SK-N-SH treated with all-trans-retinoic acid at 6 μM for 48 hours (cell line): ENCODE results near the gene PTPRO.
"Not testable (repeated sequence)": the region's sequence is repeated elsewhere in the genome, so short reads cannot be mapped to it uniquely, and the experiment has no call there.

Source experiments
- ATAC-seq: fragments of 200-7000 bp; cut with Tn5 transposase; 3 replicates; pipeline ENCODE4 v1.9.1; 2020; ENCODE audit warnings: mild to moderate bottlenecking, moderate library complexity
- ARNTL ChIP-seq: fragments of 450-650 bp; formaldehyde crosslinking; IDR thresholded peaks from 2 replicates; pipeline ENCODE4 v1.5.0; 2020; ENCODE audit warnings: low read depth, mild to moderate bottlenecking, moderate library complexity, borderline replicate concordance
- BACH2 ChIP-seq: fragments of 250-450 bp; sonication (Bioruptor Pico); IDR thresholded peaks from 2 replicates; pipeline ENCODE4 v1.9.0; 2021; ENCODE audit warnings: mild to moderate bottlenecking, borderline replicate concordance
- CREB5 ChIP-seq: fragments of 250-450 bp; sonication (Bioruptor Pico); IDR thresholded peaks from 2 replicates; pipeline ENCODE4 v1.5.1; 2020; ENCODE audit warnings: low read depth, mild to moderate bottlenecking, moderate library complexity
- CSDC2 ChIP-seq: fragments of 250-450 bp; sonication (Bioruptor Pico); IDR thresholded peaks from 2 replicates; pipeline ENCODE4 v1.5.0; 2020; ENCODE audit warnings: mild to moderate bottlenecking, moderate library complexity
- CSRNP3 ChIP-seq: fragments of 250-450 bp; sonication (Bioruptor Pico); IDR thresholded peaks from 2 replicates; pipeline ENCODE4 v1.5.1; 2021; ENCODE audit warnings: mild to moderate bottlenecking, moderate library complexity
- ESRRG ChIP-seq: fragments of 250-450 bp; sonication (Bioruptor Pico); IDR thresholded peaks from 2 replicates; pipeline ENCODE4 v1.6.1; 2021; ENCODE audit warnings: mild to moderate bottlenecking
- GLIS3 ChIP-seq: fragments of 250-450 bp; sonication (Bioruptor Pico); IDR thresholded peaks from 2 replicates; pipeline ENCODE4 v1.5.0; 2020; ENCODE audit warnings: mild to moderate bottlenecking, moderate library complexity
- ISL1 ChIP-seq: fragments of 250-450 bp; sonication (Bioruptor Pico); IDR thresholded peaks from 2 replicates; pipeline ENCODE4 v2.1.2; 2022; ENCODE audit warnings: mild to moderate bottlenecking, moderate library complexity
- OSR1 ChIP-seq: fragments of 250-450 bp; sonication (Bioruptor Pico); IDR thresholded peaks from 2 replicates; pipeline ENCODE4 v1.8.0; 2022; ENCODE audit warnings: moderate library complexity, mild to moderate bottlenecking, inconsistent platforms
- PATZ1 ChIP-seq: fragments of 250-450 bp; sonication (Bioruptor Pico); IDR thresholded peaks from 2 replicates; pipeline ENCODE4 v1.8.0; 2020; ENCODE audit warnings: mild to moderate bottlenecking, moderate library complexity, borderline replicate concordance
- POU6F1 ChIP-seq: fragments of 250-450 bp; sonication (Bioruptor Pico); IDR thresholded peaks from 2 replicates; pipeline ENCODE4 v1.8.0; 2021; ENCODE audit warnings: low read depth, mild to moderate bottlenecking, moderate library complexity, borderline replicate concordance
- PPARA ChIP-seq: fragments of 250-450 bp; sonication (Bioruptor Pico); IDR thresholded peaks from 2 replicates; pipeline ENCODE4 v1.5.0; 2020; ENCODE audit warnings: mild to moderate bottlenecking, borderline replicate concordance
- SNAI2 ChIP-seq: fragments of 250-450 bp; sonication (Bioruptor Pico); IDR thresholded peaks from 2 replicates; pipeline ENCODE4 v1.5.0; 2020; ENCODE audit warnings: mild to moderate bottlenecking, moderate library complexity
- TCF4 ChIP-seq: fragments of 250-450 bp; sonication (Bioruptor Pico); IDR thresholded peaks from 2 replicates; pipeline ENCODE4 v1.8.0; 2021; ENCODE audit warnings: mild to moderate bottlenecking, moderate library complexity, borderline replicate concordance
- TOX ChIP-seq: fragments of 250-450 bp; sonication (Bioruptor Pico); IDR thresholded peaks from 2 replicates; pipeline ENCODE4 v1.8.0; 2021; ENCODE audit warnings: mild to moderate bottlenecking, moderate library complexity, borderline replicate concordance
- ZC3H10 ChIP-seq: fragments of 250-450 bp; sonication (Bioruptor Pico); IDR thresholded peaks from 2 replicates; pipeline ENCODE4 v1.5.1; 2021; ENCODE audit warnings: mild to moderate bottlenecking, moderate library complexity
- ZFP3 ChIP-seq: fragments of 250-450 bp; sonication (Bioruptor Pico); IDR thresholded peaks from 2 replicates; pipeline ENCODE4 v1.5.0; 2020; ENCODE audit warnings: mild to moderate bottlenecking, moderate library complexity
- ZFP30 ChIP-seq: fragments of 450-650 bp; formaldehyde crosslinking; IDR thresholded peaks from 2 replicates; pipeline ENCODE4 v1.5.0; 2022; ENCODE audit warnings: mild to moderate bottlenecking, moderate library complexity
- ZNF565 ChIP-seq: fragments of 450-650 bp; formaldehyde crosslinking; conservative IDR thresholded peaks from 2 replicates; pipeline ENCODE4 v1.5.0; 2020; ENCODE audit warnings: low read depth, mild to moderate bottlenecking, moderate library complexity
- ZNF70 ChIP-seq: fragments of 450-650 bp; formaldehyde crosslinking; IDR thresholded peaks from 2 replicates; pipeline ENCODE4 v1.5.0; 2020; ENCODE audit warnings: mild to moderate bottlenecking, moderate library complexity
- ZNF8 ChIP-seq: fragments of 450-650 bp; formaldehyde crosslinking; IDR thresholded peaks from 2 replicates; pipeline ENCODE4 v1.5.0; 2020; ENCODE audit warnings: mild to moderate bottlenecking, moderate library complexity

The PTPRO gene

GRCh38 chr12:15608406-15608805, 286.1 kb downstream of the PTPRO start:
- no peak for ATAC-seq
- TF ChIP-seq POU6F1, result no peak
- TF ChIP-seq, all 23 proteins: peak for 0

GRCh38 chr12:15608941-15609340, 286.6 kb downstream of the PTPRO start:
- no peak for ATAC-seq
- no peak for TF ChIP-seq CSDC2
- no peak for TF ChIP-seq OSR1 (CRISPR knock-in tag)
- TF ChIP-seq POU6F1, result no peak
- TF ChIP-seq TOX (CRISPR knock-in tag), result no peak
- no peak for TF ChIP-seq ZNF8 (CRISPR knock-in tag)
- no peak for TF ChIP-seq ARNTL (CRISPR knock-in tag)
- no peak for TF ChIP-seq ZNF70 (CRISPR knock-in tag)
- TF ChIP-seq ZFP3, result no peak
- TF ChIP-seq BACH2 (CRISPR knock-in tag), result no peak
- no peak for TF ChIP-seq TCF4 (CRISPR knock-in tag)
- no peak for TF ChIP-seq ZFP30
- no peak for TF ChIP-seq CREB5 (CRISPR knock-in tag)
- TF ChIP-seq SNAI2, result no peak
- TF ChIP-seq, all 23 proteins: peak for 0

GRCh38 chr12:15613981-15614380, 291.7 kb downstream of the PTPRO start:
- ATAC-seq, result no peak
- TF ChIP-seq ESRRG (CRISPR knock-in tag) (no peak), POU6F1 (no peak), CSDC2 (no peak), ZNF565 (CRISPR knock-in tag) (no peak), ARNTL (CRISPR knock-in tag) (no peak), ZC3H10 (CRISPR knock-in tag) (no peak), PATZ1 (CRISPR knock-in tag) (no peak), PPARA (CRISPR knock-in tag) (no peak), CSRNP3 (CRISPR knock-in tag) (no peak), TCF4 (CRISPR knock-in tag) (no peak), ZNF70 (CRISPR knock-in tag) (no peak), BACH2 (CRISPR knock-in tag) (no peak), TOX (CRISPR knock-in tag) (no peak), OSR1 (CRISPR knock-in tag) (no peak), ISL1 (CRISPR knock-in tag) (no peak), ZFP3 (no peak), SNAI2 (no peak), ZFP30 (no peak), CREB5 (CRISPR knock-in tag) (no peak), GLIS3 (CRISPR knock-in tag) (no peak)

- ATAC-seq, result not testable (repeated sequence)
These were observed 294.2 kb downstream of the PTPRO start for GRCh38 chr12:15616495-15616894.
